CD4-positive, alpha-beta T cell (primary cell): ENCODE measurements around the gene MCU. TPM values are rescaled to one million over a fixed set of nuclear protein-coding genes. Genes with fewer than 3 reads are reported as not detected.

Experiments
- ATAC-seq: fragments of 200-7000 bp; cut with Tn5 transposase; one replicate; pipeline ENCODE4 v1.10.0; 2022; ENCODE audit warnings: mild to moderate bottlenecking; ENCODE audit not compliant: poor library complexity
- CTCF ChIA-PET: fragments of 350-600 bp; sonication (Branson Sonifier 250); formaldehyde crosslinking; loops from one replicate; lab custom pipeline; 2021; ENCODE audit warnings: antibody characterized with exemption, inconsistent platforms; lab: Charles Lee
- POLR2A ChIA-PET: fragments of 350-600 bp; sonication (Branson Sonifier 250); formaldehyde crosslinking; loops from one replicate; lab custom pipeline; 2021; ENCODE audit warnings: antibody characterized with exemption, inconsistent platforms; lab: Charles Lee
- DNase-seq, 14 experiments: peaks; one replicate each; pipeline ENCODE4 v3.0.0-alpha.2; 2013 to 2020; ENCODE audit warnings: mixed read lengths in 2 of 14
- H3K27ac ChIP-seq, 2 donors: one replicate each; pipeline versions ENCODE4 v1.5.1 to v1.7.0; 2013; ENCODE audit warnings: low read length in 2 of 2, low read depth in 1 of 2, mild to moderate bottlenecking in 1 of 2
- H3K27me3 ChIP-seq, 2 experiments: 1 replicate in 1 of 2; 2 replicates in 1 of 2; pipeline versions ENCODE4 v1.6.1 to v1.7.0; 2013; ENCODE audit warnings: low read length in 2 of 2, control low read depth in 1 of 2, mild to moderate bottlenecking in 1 of 2, moderate library complexity in 1 of 2; ENCODE audit not compliant: insufficient read depth in 2 of 2, control insufficient read depth in 1 of 2
- H3K36me3 ChIP-seq: one replicate; pipeline ENCODE4 v1.6.1; 2013; ENCODE audit warnings: low read length, control low read depth; ENCODE audit not compliant: insufficient read depth
- H3K4me1 ChIP-seq: one replicate; pipeline ENCODE4 v1.6.1; 2013; ENCODE audit warnings: low read length, control low read depth; ENCODE audit not compliant: insufficient read depth
- H3K4me3 ChIP-seq: one replicate; pipeline ENCODE4 v1.5.1; 2013; ENCODE audit warnings: mild to moderate bottlenecking, low read length, moderate library complexity
- H3K9me3 ChIP-seq, 2 experiments: 1 replicate in 1 of 2; 2 replicates in 1 of 2; pipeline versions ENCODE4 v1.6.1 to v1.7.0; 2013; ENCODE audit warnings: low read length in 2 of 2, mild to moderate bottlenecking in 2 of 2, control low read depth in 1 of 2, moderate library complexity in 1 of 2; ENCODE audit not compliant: control insufficient read depth in 1 of 2, insufficient read depth in 1 of 2
- H3K27ac Mint-ChIP-seq: one replicate; pipeline ENCODE4 v1.8.0; 2020; ENCODE audit warnings: mixed read lengths
- H3K27me3 Mint-ChIP-seq: one replicate; pipeline ENCODE4 v1.8.0; 2021; ENCODE audit warnings: mixed read lengths
- H3K36me3 Mint-ChIP-seq: one replicate; pipeline ENCODE4 v1.8.0; 2021; ENCODE audit warnings: low read depth, mixed read lengths
- H3K4me1 Mint-ChIP-seq: one replicate; pipeline ENCODE4 v1.8.0; 2021; ENCODE audit warnings: low read depth, mixed read lengths
- H3K4me3 Mint-ChIP-seq: one replicate; pipeline ENCODE4 v1.8.0; 2020; ENCODE audit warnings: mild to moderate bottlenecking, mixed read lengths
- H3K9me3 Mint-ChIP-seq: one replicate; pipeline ENCODE4 v1.8.0; 2020; ENCODE audit warnings: mixed read lengths
- intact Hi-C, 2 experiments: fragments of 100-400 bp; cut with DNase I in 1 of 2; cut with micrococcal nuclease in 1 of 2; formaldehyde crosslinking; loops; one replicate each; pipeline versions ENCODE4 v1.15.1 to v1.9.0; 2023 to 2025; cut with DNase I, micrococcal nuclease
- total RNA-seq, 174 experiments: library from RNA in 2 of 174; stranded (reverse) in 2 of 174; gene quantifications; one replicate each; pipeline ENCODE4 v1.2.3 and lab custom pipeline; 2021 to 2026
- TF ChIP-seq, protein P1 (sequence below): fragments of 200-600 bp; IDR thresholded peaks from one replicate; pipeline ENCODE4 v1.8.0; 2022; ENCODE audit warnings: antibody characterized with exemption, mild to moderate bottlenecking

Gene MCU
- total RNA-seq, 2 experiments from 2014 or later: 10.3 to 12.0 TPM

DNA sequence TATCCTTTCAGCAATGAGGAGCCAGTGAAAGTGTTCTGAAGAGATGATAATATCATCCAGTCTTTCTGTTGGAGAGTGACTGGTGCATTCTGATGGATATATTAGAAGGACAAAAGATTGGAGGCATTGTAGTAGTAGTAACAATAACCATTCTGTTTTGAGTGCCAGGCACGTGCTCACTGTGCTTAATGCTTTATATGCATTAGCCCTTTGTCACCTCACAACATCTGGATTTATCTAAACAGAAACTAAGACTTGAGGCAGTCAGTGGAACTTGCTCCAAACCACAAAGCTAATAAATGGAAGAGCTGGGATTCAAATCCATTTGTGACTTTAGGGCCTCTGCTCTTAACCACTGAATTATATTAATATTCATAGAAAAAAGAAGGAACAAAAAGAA lies 117.1 kb downstream of the MCU start:
- Mint-ChIP-seq H3K9me3 (no peaks in the 10 kb centered on the region), H3K4me1 (no peaks in the 10 kb centered on the region), H3K27me3 (no peaks in the 10 kb centered on the region), H3K27ac (no peak overlapping the region), H3K4me3 (no peak overlapping the region), H3K36me3 (no peaks in the 10 kb centered on the region)
- intact Hi-C loops: no loop called here
- Histone ChIP-seq H3K27ac (no peak overlapping the region), H3K9me3 (no peaks in the 10 kb centered on the region), H3K27me3 (no peaks in the 10 kb centered on the region), H3K4me3 (no peak overlapping the region), H3K4me1 (no peaks in the 10 kb centered on the region), H3K36me3 (no peaks in the 10 kb centered on the region)
- ChIA-PET CTCF (no interaction called here), POLR2A (no interaction called here)
- ATAC-seq (no peak), DNase-seq (no peak)
- TF ChIP-seq, protein P1, sequence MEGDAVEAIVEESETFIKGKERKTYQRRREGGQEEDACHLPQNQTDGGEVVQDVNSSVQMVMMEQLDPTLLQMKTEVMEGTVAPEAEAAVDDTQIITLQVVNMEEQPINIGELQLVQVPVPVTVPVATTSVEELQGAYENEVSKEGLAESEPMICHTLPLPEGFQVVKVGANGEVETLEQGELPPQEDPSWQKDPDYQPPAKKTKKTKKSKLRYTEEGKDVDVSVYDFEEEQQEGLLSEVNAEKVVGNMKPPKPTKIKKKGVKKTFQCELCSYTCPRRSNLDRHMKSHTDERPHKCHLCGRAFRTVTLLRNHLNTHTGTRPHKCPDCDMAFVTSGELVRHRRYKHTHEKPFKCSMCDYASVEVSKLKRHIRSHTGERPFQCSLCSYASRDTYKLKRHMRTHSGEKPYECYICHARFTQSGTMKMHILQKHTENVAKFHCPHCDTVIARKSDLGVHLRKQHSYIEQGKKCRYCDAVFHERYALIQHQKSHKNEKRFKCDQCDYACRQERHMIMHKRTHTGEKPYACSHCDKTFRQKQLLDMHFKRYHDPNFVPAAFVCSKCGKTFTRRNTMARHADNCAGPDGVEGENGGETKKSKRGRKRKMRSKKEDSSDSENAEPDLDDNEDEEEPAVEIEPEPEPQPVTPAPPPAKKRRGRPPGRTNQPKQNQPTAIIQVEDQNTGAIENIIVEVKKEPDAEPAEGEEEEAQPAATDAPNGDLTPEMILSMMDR: no peak

DNA sequence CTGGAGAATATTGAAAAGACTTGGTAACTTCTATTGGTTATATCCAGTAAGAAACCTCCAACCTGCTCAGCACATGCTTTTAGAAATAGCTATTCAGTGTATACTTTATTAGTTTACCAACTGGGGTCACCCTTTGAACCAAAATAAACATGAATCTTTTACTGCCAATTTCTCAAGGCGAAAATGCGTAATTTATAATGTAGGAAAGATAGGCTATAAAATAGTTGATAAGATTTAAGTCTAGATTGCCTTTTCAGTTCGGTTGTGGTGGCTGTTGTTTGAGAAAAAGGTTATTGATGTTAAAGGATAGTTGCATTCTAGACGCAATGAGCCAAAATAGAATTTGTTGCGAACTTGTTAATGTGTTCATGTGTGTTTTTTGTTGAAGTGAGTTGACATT lies 119.0 kb downstream of the MCU start:
- no peak overlapping the region for H3K4me3 Mint-ChIP-seq
- intact Hi-C loops: no loop called here

GRCh38 chr10:72812415-72812752 lies 120.4 kb downstream of the MCU start:
- Histone ChIP-seq H3K36me3 (no peaks in the 10 kb centered on the region), H3K27ac (no peak overlapping the region), H3K27me3 (no peaks in the 10 kb centered on the region), H3K9me3 (no peaks in the 10 kb centered on the region), H3K4me1 (no peaks in the 10 kb centered on the region), H3K4me3 (no peak overlapping the region)
- DNase-seq (no peak), ATAC-seq (no peak)
- Mint-ChIP-seq H3K9me3 (no peaks in the 10 kb centered on the region), H3K4me3 (no peak overlapping the region), H3K27me3 (no peaks in the 10 kb centered on the region), H3K36me3 (no peaks in the 10 kb centered on the region), H3K27ac (no peak overlapping the region), H3K4me1 (no peaks in the 10 kb centered on the region)
- TF ChIP-seq, protein P1: no peak
- ChIA-PET POLR2A (no interaction called here), CTCF (no interaction called here)
- intact Hi-C loops: no loop called here

More for the DNA sequence above, 119.0 kb downstream of the MCU start:
- Histone ChIP-seq H3K36me3 (no peaks in the 10 kb centered on the region), H3K27me3 (no peaks in the 10 kb centered on the region), H3K4me3 (no peak overlapping the region), H3K4me1 (no peaks in the 10 kb centered on the region), H3K9me3 (no peaks in the 10 kb centered on the region), H3K27ac (no peak overlapping the region)
- TF ChIP-seq, protein P1: no peak
- ChIA-PET POLR2A (no interaction called here), CTCF (no interaction called here)
- no peaks in the 10 kb centered on the region for H3K36me3 Mint-ChIP-seq
- H3K9me3 Mint-ChIP-seq: no peaks in the 10 kb centered on the region
- H3K27ac Mint-ChIP-seq: no peak overlapping the region
- DNase-seq: no peak
- no peaks in the 10 kb centered on the region for H3K4me1 Mint-ChIP-seq
- no peak for ATAC-seq
- no peaks in the 10 kb centered on the region for H3K27me3 Mint-ChIP-seq
